AG10803 (cell line): Measurements from ENCODE around the gene IL17REL.

Experiments used
- DNase-seq: peaks from one replicate; pipeline ENCODE4 v3.0.0; 2010; ENCODE audit warnings: low read depth
- H3K4me3 ChIP-seq: 2 replicates; pipeline ENCODE4 v1.5.1; 2011; ENCODE audit warnings: mild to moderate bottlenecking, low read length, control low read depth
- TF ChIP-seq, protein P1 (sequence below): conservative IDR thresholded peaks from 2 replicates; pipeline ENCODE4 v1.5.1; 2011; ENCODE audit warnings: mild to moderate bottlenecking, low read length, control low read depth, inconsistent platforms

Gene IL17REL

DNA sequence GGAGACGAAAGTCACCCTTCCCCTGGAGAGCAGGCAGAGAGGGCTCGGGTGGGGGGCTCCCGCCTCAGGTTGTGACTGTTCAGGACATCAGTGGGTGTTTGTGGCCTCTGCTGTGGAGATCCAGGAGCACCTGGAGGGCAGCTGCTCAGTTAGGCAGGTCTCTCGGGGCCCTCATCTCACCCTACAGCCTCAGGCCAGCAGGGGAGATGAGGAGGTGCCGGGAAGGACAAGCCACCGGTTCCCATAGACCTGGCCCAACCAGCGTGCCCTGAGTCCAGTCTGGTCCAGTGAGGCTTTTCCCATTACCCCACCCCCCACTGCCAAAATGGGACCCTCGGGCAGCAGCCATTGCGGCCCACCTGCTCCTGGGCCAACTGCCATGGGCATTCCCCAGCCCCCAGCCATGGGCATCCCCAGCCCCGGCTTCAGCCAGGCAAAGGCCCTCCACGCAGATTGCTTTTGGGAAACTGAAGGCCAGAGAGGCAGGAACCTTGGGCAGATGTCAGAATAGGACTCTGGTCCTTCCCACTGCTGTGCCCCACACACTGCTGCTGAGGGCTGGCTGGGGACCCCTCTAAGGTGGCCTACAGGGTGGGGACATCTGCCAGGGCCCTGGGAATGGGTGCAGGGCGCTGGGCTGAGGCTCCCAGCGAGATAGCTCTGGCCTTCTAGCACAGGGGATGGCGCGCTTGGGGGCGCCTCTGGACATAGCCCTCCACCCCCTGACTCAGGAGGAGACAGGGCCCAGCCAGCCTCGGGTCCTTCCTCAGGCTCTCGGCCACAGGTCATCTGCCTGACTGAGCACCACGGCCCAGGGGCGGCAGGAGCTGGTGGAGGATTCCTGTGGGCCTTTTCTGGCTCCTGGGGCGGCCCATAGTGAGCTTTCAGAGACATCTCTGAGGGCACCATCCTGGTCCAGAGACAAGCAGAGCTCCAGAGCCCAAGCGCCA, 47.2 kb downstream of the IL17REL start:
- TF ChIP-seq, protein P1, sequence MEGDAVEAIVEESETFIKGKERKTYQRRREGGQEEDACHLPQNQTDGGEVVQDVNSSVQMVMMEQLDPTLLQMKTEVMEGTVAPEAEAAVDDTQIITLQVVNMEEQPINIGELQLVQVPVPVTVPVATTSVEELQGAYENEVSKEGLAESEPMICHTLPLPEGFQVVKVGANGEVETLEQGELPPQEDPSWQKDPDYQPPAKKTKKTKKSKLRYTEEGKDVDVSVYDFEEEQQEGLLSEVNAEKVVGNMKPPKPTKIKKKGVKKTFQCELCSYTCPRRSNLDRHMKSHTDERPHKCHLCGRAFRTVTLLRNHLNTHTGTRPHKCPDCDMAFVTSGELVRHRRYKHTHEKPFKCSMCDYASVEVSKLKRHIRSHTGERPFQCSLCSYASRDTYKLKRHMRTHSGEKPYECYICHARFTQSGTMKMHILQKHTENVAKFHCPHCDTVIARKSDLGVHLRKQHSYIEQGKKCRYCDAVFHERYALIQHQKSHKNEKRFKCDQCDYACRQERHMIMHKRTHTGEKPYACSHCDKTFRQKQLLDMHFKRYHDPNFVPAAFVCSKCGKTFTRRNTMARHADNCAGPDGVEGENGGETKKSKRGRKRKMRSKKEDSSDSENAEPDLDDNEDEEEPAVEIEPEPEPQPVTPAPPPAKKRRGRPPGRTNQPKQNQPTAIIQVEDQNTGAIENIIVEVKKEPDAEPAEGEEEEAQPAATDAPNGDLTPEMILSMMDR = no peak
- no peak for DNase-seq
- no peak overlapping the region for H3K4me3 ChIP-seq

DNA sequence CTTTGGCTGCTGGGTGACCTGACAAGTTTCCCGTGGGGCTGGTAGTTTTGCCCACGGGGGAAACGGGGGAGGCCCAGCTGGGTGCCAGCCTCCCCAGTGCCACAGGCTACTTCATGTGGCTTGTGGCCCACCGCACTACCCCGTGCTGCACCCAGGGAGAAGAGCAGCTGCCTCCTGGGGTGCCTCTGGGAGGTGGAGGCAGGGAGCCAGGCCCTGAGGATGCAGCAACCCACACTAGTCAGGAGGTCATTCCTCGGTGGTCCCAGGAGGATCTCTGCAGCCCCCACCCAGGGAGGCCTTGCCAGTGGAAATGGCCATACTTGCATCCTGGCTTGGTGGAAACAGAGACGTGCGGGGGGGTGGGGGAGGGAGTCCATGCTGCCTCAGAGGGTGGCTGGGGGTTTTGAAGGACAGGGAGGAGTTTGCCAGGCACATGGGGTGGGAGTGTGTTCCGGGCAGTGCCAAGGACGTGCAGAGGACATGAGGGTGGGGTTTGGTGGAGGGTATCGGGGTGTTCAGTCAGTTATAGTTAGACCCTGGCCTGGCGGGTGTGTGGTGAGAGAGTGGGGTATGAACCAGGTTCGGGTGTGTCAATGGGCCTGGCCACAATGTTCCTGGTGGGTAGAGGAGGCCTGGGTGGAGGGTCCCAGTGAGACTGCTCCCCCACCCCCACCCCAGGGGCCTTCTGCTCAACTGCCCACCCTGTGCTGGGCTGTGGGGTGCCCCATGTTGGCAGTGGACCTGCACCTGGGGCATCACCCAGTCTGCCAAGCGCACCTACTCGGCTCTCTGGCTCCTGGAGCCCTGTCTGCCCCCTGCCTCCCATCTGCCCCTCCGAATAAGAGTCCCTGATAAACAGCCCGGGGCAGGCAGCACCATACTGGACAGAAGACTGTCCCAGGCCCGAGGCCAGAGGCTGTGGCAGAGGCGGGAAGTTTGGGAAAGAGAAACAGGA, 48.2 kb downstream of the IL17REL start:
- TF ChIP-seq, protein P1 = no peak
- no peak for DNase-seq
- H3K4me3 ChIP-seq = no peak overlapping the region

DNA sequence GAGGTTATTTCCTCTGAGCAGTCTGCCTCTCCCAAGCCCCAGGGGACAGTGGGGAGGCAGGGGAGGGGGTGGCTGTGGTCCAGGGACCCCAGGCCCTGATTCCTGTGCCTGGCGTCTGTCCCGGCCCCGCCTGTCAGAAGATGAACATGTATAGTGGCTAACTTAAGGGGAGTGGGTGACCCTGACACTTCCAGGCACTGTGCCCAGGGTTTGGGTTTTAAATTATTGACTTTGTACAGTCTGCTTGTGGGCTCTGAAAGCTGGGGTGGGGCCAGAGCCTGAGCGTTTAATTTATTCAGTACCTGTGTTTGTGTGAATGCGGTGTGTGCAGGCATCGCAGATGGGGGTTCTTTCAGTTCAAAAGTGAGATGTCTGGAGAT, 48.9 kb downstream of the IL17REL start:
- TF ChIP-seq, protein P1 = no peak
- no peak overlapping the region; the same call in 1 of the 2 replicates for H3K4me3 ChIP-seq
- DNase-seq = no peak

DNA sequence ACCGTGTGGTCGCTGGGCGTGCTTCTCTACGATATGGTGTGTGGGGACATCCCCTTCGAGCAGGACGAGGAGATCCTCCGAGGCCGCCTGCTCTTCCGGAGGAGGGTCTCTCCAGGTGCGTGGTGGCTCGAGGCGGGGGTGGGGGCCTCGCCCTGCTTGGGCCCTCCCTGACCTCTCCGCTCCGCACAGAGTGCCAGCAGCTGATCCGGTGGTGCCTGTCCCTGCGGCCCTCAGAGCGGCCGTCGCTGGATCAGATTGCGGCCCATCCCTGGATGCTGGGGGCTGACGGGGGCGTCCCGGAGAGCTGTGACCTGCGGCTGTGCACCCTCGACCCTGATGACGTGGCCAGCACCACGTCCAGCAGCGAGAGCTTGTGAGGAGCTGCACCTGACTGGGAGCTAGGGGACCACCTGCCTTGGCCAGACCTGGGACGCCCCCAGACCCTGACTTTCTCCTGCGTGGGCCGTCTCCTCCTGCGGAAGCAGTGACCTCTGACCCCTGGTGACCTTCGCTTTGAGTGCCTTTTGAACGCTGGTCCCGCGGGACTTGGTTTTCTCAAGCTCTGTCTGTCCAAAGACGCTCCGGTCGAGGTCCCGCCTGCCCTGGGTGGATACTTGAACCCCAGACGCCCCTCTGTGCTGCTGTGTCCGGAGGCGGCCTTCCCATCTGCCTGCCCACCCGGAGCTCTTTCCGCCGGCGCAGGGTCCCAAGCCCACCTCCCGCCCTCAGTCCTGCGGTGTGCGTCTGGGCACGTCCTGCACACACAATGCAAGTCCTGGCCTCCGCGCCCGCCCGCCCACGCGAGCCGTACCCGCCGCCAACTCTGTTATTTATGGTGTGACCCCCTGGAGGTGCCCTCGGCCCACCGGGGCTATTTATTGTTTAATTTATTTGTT, 49.6 kb downstream of the IL17REL start:
- DNase-seq = no peak
- peak overlapping the region; percentile 74 for H3K4me3 ChIP-seq
- TF ChIP-seq, protein P1 = no peak

DNA sequence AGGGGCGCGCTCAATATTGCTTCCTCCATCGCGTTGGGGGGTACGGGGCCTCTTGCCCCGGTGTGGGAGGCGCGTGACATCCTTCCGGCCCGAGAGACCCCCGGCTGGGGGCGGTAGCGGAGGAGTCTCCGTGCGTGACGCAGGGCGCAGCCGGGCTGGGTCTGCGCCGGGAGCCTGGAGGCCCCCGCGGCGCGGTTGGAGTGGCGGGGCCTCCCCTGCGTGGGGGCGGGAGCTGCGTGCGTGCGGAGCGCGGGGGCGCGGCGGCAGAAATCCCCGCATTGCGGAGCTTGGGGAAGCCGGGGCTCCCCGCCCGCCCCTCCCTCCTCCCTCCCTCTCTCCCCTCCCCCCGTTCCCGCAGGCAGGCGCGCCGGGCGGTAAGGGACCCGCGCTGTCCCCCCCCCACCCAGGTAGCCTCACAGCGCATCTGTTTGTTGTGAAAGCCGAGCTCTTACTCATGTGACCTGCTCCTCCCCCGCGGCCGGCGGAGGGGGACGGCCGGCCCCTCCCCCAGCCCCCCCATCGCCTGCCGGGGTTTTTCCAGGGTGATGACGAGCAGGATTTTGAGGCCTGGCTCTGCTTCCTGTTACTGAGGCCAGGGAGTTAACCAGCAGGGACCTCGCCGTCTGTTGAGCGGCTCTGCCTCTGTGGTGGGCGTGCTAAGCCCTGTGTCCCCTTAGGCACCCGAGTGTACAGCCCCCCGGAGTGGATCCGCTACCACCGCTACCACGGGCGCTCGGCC, 50.4 kb downstream of the IL17REL start:
- TF ChIP-seq, protein P1 = no peak; the same call in 1 of the 2 replicates
- peak overlapping the region; percentile 74 for H3K4me3 ChIP-seq
- peak; percentile 89 for DNase-seq

DNA sequence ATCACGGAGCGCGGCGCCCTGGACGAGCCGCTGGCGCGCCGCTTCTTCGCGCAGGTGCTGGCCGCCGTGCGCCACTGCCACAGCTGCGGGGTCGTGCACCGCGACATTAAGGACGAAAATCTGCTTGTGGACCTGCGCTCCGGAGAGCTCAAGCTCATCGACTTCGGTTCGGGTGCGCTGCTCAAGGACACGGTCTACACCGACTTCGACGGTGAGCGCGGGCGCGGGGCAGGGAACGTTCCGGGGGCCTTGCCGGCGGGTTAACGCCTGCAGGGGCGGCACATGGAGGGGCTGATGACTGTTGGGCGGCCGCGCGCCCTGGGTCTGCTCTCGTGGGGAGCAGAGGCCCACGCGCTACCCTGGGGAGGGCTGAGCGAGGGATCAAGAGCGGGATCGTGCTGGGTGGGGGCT, 51.0 kb downstream of the IL17REL start:
- TF ChIP-seq, protein P1 = no peak
- no peak for DNase-seq
- H3K4me3 ChIP-seq = peak overlapping the region; percentile 74
